GM19043 (cell line): ENCODE data around the gene MLNR.

Source experiments
- ATAC-seq: cut with Tn5 transposase; IDR thresholded peaks from one replicate; pipeline ENCODE4 v1.9.1; 2021; ENCODE audit warnings: low read depth; ENCODE audit not compliant: unreplicated experiment

MLNR gene

GRCh38 chr13:49225223-49226042 is 5.3 kb downstream of the MLNR start:
- ATAC-seq, result no peak

DNA sequence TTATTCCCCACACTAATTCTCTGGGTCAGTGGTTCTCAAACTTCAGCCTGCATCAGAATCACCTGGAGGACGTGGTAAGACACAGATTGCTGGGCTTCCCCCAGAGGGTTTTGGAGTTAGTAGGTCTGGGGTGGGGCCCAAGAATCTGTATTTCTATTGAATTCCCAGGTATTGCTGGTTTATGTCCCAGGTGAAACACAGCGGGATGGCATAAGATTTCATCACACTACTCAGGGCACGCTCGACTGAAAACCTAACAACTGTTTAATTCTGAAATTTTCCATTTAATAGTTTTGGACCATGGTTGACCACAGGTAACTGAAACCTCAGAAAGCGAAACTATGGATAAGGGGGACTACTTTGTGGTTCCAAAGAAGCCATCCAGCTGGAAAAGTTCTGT is 6.5 kb downstream of the MLNR start:
- ATAC-seq, result no peak

- ATAC-seq, result no peak
These were observed 14.6 kb downstream of the MLNR start for GRCh38 chr13:49234741-49235140.

GRCh38 chr13:49235856-49236431 is 15.8 kb downstream of the MLNR start:
- no peak for ATAC-seq

- no peak for ATAC-seq
These were observed 18.5 kb downstream of the MLNR start for GRCh38 chr13:49238621-49239020.

- no peak for ATAC-seq
These were observed 19.9 kb downstream of the MLNR start for GRCh38 chr13:49240017-49240416.

DNA sequence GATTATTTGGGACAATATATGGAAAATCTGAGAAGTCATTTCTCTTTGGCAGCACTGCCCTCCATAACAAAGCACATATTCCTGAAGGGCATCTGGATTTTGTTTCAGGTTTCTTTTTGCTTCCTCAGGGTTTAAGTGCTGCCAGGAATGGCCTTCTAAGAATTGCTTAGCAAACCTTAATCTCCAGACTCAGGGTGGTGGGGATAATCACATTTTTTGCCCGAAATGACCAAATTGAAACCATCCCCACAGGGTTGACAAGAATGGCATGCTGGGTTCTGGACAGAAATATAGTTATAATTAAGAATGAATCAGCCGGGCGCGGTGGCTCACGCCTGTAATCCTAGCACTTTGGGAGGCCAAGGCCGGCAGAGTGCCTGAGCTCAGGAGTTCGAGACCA is 21.2 kb downstream of the MLNR start:
- ATAC-seq, result no peak

DNA sequence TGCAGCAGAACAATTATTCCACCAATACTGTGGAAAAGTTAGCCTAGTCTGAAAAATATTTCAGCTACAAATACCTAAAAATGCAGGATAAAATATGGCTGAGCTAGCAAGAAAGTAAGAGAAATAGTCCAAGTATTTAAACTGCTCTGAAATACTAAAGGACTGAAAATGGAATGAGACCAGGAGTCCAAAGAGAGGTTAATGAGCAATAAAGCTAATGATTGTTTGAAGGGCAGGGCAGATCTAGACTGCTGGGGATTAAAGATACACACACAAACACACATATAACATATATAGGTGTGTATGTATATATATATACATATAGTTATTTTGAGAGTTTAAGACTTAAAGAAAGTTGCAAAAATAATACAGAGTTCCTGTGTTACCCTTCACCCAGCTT is 25.0 kb downstream of the MLNR start:
- ATAC-seq, result no peak

GRCh38 chr13:49246850-49247642 is 26.9 kb downstream of the MLNR start:
- ATAC-seq, result peak; percentile 26

DNA sequence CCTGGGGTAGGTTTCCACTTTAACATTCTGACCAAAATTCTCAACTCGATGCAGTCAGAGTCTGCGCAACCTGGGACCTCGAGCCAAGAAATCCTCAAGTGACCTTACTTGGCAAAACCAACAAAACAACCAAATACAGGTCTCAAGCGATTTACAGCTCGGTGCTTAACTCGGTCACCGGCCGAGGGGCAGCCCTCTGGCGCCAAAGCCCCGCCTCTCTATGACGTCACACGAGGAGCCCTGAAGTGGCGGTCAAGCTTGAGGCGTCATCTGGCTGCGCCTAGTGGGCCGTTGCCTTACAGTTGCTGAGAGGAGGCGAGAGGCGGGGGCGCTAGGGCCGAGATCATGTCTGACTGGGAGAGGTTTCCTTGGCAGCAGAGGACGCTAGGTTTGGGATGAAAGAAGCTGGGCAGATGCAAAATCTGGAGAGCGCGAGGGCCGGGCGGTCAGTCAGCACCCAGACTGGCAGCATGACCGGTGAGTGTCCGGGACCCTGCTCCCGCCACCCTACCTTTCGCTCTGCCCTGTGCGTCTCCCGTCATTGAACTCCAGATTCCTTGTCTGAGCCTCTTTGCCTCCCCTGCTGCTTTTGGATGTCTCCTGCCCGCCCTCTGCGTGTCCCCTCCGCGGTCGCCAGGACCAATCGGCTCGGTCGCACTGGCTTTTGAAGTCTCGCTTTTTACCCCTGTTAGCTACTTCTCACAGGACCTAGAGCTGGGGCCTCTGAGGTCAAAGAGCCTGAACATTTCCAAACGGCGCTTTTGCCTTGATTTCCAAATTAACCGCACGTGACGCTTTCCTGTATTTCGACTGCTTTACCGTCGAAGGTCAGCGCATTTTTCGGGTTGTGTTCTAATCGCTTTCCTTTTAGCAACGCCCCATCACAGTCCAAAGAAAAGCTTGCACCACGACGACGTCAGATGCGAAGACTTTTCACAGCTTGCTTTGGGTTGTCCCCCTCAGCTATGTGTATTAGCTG is 27.8 kb downstream of the MLNR start, which contains the start of gene CDADC1:
Gene CDADC1 (plus strand): TSS at position 283 of the 979 bp plus-strand sequence. CDS start 113 bp downstream, at position 396.
- ATAC-seq, result peak; percentile 98

- no peak for ATAC-seq
These were observed 28.5 kb downstream of the MLNR start for GRCh38 chr13:49248622-49249002.

- no peak for ATAC-seq
These were observed 31.2 kb downstream of the MLNR start for GRCh38 chr13:49251326-49251725.

DNA sequence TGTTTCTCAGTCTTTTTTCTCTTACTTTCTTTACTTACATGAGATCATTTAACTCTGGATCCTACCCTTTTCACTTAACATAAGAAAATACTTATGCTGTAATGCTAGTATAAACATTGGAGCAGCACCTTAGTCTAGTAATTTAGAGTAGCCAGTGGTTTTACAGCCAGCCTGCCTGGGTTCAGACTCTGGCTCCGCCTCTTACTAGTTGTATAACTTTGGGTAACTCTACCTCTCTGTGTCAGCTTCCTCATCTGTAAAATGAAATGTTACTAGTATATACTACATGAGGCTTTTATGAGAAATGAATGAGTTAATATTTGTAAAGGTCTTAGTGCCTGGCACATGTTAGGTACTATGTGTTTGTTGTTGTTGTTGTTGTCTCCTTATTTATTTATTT is 33.2 kb downstream of the MLNR start:
- no peak for ATAC-seq

DNA sequence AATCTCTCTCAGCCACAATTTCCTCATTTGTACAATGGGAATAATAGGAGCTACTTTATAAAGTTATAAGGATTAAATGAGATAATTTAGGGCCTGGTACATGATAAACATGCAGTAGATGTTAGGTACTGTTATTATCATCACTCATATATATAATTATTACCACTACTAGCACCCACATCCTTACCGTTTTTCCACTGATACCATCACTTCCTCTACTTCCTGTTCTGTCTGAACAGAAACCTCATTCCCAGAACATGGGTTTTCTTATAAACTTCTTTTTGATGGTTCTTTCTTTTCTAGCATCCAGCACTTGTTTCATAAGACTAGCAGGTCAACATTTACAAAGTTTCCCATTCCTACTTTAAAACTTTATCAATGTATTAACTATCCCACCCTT is 33.9 kb downstream of the MLNR start:
- ATAC-seq, result no peak

DNA sequence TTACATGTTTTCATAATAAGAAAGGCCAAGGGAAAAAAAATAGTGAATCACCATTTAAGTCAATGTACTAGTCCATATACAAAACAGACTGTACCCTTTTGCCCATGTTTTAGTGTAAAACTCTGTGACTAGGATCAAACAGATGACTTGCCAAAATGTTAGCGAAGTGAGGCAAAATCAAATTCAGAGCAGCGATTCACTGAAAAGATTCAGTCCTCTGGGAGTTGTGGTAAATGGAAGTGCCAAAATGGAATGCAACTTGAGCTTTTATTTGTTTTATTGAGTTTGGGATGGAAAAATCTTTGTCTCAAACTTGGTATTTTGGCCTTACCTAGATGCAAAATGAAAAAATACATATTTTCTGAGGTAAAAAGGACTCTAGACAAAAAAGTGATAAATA is 36.7 kb downstream of the MLNR start:
- no peak for ATAC-seq

GRCh38 chr13:49258089-49258796 is 38.1 kb downstream of the MLNR start:
- ATAC-seq, result no peak

GRCh38 chr13:49259586-49259985 is 39.4 kb downstream of the MLNR start:
- ATAC-seq, result no peak

GRCh38 chr13:49262634-49263033 is 42.5 kb downstream of the MLNR start:
- ATAC-seq, result no peak

DNA sequence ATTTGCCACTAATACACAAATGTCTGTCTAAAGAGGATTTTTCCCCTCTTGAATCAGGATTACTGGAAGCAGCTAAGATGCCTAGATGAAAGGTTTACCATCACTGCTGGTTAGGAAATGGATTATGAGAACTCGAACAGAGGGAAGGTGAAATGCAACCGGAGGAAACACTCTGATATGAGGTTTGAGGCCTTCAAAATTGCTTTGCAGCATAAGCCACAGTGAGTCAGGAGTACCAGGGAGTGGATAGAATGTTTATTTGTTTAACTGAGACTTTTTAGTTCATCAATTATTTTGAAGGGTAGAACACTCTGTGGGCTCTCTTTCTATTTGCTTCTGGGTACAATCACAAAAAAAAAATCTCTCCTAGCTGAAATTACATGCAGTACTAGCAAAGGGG is 45.7 kb downstream of the MLNR start:
- no peak for ATAC-seq

DNA sequence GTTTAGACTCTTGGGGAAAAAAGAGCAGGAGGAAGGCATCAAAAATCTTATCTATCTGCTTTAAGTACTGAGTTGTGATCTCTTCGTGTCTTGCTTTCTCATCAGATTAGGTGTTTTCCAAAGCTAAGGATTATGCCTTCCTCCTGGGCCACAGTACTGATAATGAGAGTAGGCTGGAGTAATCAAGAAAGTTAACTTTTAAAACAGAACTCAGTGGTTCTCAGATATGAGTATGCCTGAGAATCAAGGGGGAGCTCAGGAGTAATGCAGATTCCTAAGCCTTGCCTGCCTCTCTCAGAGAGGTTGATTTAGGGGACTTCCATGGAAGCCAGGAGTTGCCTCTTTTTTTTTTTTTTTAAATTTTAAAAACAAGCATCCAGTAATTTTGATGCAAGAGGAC is 51.1 kb downstream of the MLNR start:
- no peak for ATAC-seq
